HG02943 (cell line): Measurements from ENCODE around the gene NECAP2.
"Not testable (repeated sequence)": the region's sequence is repeated elsewhere in the genome, so short reads cannot be mapped to it uniquely, and the experiment has no call there.

Experiments used
- ATAC-seq: cut with Tn5 transposase; IDR thresholded peaks from one replicate; pipeline ENCODE4 v1.9.1; 2021; ENCODE audit warnings: mild to moderate bottlenecking, low read depth, moderate library complexity; ENCODE audit not compliant: unreplicated experiment

Gene NECAP2

DNA sequence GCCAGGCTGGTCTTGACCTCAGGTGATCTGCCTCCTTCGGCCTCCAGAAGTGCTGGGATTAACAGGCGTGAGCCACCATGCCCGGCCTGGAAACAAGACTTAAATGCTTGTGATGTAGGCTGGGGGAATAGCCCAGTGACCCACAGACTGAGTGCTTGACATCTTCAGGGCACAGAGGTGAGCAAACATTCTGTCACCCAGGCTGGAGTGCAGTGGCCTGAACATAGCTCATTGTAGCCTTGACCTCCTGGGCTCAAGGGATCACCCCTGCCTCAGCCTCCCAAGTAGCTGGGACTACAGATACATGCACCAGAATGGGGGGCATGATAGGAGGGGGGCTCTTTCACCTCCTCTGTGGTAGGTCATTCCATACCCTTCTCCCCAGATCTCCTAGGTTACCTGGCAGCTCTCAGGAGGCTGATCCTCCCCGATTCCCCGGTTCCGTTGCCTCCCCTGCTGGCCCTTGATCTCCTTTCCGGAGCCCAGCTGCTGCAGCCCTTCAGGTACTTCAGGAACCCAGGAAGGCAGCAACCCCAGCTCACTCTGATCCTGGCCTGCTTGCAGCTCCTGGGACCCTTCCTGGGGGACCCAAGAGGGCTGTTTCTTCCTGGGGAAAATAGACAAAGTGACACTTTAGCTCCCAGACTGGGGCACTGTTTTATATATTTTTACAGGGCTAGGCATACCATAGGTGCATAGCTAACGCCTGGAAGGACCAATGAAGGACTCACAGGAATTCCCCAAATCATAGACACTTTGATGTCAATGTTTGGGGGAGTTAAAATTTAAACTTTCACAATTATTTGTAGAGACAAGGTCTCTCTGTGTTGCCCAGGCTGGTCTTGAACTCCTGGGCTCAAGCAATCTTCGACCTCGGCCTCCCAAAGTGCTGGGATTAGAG, 15.1 kb upstream of the NECAP2 start:
- ATAC-seq = no peak

DNA sequence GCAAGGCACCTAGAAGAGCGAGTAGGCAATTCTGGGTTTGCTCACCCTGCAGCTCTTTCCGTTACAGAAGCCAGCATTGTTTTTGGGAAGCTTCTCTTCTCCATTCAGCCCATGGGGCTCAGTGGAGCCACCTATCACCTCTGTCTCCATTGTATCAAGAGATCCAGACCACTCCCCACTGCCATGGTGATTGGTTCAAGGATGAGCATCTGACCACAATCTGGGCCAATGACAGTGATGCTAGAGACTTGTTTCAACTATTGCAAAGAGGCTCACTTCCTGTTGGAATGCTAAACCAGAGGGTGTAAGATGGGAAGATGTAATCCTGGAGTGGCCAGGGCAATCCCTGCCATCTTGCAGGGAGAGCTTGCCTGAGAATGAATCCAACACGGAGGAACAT, 9.9 kb upstream of the NECAP2 start:
- ATAC-seq = no peak

DNA sequence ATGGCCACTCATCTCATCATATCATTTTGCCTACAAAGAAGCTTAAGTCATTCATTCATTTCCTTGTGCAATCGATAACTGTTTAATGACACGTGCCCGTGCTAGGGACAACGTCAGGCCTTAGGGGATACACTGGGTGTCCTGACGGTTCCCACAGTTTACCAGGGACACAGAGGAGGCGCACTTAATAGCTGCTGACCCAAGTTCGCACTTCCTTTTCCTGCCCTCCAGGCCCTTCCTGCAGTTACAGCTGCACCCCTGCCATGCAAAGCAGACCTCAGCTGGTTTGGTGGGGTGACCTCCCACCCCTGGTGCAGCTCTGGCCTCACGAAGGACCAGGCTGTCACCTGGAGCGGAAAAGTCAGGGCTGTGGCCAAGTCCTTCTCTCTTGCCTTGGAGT, 7.5 kb upstream of the NECAP2 start:
- no peak for ATAC-seq

DNA sequence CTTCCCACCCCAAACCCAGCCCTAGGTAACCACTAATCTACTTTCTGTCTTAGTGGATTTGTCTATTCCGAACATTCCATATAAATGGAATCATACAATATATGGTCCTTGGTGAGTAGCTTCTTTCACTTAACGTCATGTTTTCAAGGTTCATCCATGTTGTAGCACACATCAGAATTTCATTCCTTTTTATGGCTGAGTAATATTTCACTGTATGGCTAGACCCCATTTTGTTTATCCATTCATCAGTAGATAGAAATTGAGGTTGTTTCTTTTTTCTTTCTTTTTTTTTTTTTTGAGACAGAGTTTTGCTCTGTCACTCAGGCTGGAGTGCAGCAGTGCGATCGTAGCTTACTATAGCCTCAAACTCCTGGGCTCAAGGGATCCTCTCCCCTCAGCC, 6.5 kb upstream of the NECAP2 start:
- ATAC-seq = no peak

DNA sequence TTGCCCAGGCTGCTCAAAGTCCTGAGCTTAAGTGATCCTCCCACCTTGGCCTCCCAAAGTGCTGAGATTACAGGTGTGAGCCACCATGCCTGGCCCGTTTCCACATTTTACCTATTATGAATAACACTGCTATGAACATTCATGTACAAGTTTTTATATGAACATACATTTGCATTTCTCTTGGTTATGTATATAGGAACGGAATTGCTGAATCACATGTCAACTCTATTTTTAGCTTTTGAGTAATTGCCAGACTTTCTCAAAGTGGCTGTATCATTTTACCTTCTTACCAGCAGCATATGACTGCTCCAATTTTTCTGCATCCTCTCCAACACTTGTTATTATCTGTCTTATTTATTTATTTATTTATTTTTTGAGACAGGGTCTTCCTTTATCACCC, 6.0 kb upstream of the NECAP2 start:
- no peak for ATAC-seq

DNA sequence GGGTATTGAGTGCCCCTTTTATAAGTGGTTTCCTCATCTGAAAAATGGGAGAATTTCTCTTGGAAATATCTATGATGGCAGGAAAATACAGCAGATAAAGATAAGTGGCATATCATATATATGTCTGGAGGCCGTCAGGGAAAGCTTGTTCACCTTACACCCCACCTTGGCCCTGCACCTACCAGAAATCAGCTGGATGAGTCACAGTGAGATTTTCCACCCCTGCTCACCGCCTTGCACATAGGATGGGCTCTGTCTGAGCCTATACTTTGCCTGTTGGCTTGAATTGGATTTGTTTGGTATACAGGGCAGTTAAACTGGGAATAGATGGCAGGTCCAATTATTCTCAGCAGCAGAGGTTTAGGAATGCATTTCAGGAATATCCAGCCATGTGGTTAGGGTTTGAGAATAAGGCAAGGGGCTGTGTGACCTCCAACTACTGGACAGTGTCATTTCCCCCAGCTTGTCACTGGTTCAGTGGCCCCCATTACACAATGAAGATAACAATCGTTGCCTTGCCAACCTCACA, 3.5 kb upstream of the NECAP2 start, which contains the start of gene SPATA21:
Gene SPATA21 (minus strand): TSS at position 479 of the 529 bp plus-strand sequence. CDS start 6,053 bp downstream, outside the sequence.
- ATAC-seq = no peak

DNA sequence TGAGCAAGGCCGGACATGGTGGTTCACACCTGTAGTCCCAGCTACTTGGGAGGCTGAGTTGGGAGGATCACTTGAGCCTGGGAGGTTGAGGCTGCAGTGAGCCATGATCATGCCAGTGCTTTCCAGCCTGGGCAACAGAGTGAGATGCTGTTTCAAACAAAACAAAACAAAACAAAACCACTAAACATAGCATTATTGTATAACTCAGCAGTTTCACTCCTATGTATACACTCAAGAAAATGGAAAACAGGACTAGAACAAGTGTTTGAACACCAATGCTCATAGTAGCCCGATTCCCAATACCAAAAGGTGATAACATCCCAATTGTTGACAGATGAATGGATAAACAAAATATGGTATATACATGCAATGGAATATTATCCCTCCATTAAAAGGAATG, 2.0 kb upstream of the NECAP2 start:
- no peak for ATAC-seq

DNA sequence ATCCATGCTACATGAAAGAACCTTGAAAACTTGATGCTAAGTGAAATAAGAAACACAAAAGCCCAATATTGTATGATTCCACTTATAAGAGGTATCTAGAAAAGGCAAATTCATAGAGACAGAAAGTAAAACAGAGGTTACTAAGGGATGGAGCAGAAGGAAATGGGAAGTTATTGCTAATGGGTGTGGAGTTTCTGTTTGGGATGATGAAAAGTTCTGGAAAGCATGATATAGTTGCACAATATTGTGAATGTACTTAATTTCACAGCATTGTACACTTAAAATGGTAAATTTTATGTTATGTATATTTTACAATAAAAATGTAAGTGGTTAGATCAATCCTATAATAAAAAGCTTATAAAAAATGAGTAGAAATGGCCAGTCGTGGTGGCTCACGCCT, 1.6 kb upstream of the NECAP2 start:
- ATAC-seq = no peak

DNA sequence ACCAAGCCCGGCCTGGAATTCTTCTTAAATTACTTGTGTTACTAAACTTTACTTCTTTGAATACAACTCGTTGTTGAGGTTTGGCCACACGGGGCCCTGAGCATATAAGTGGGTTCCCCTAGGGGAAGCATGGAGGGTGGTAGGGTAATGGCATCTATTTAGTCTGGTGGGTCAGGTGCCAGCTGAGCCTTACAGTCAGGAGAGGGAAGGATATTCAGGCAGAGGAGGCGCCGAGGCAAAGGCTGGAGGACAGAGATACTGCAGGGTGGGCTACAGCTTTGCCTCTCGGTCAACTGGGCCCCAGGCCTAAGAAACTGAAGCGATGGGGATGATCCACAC, 424 bp upstream of the NECAP2 start:
- peak; percentile 27 for ATAC-seq

DNA sequence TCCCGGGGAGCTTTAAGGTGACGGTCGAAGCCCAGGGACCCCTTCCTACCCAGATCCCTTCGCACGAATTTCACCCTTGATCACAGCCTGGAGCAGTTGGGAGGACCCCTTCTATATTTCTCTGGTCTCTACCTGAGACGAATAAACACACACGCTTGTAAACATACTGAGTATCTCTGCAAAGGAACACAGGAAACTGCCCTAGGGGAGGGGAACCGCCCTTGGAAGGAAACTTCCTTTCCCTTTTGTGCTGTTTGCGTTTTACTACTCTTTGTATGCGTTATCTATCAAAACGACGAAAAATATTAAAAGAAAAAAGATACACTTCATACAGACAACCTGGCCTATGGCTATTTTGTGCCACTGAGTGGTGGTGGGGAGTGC, 750 bp downstream of the NECAP2 start:
- no peak for ATAC-seq

DNA sequence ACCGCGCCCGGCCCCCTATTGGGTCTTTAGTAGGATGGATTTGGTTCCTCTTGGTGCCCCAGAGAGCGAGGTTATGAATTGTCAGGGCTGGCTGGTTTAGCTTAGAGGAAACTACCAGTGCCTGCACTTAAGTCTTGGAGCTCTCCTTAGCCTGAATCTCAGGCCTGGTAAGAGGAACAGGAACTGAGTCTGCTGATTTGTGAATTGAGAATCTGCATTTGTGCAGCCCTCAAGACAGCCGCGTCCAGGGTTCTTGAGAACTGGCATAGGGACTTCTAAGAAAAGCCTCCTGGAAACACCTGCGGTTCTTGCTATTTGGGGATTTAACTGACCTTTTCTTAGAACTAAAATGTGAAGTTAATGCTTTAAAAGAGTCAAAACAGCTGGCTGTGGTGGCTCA, 1.7 kb downstream of the NECAP2 start:
- ATAC-seq = no peak

DNA sequence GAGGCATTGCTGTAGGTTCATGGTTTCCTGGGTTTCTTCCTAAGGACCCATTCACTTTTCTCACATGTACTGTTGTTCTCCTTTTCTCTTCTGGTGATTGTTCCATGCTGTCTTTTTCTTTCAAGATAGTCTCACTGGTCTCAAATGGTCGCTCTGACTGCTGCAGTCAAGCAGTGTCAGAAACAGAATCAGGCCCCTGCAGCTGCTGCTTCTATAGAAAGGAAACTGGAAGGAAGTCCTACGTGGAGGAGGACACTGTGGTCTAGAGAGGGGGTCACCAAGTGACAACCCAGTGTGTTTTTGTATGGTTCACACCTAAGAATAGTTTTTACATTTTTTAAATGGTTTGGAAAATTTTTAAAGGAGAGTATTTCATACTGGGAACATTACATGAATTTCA, 2.4 kb downstream of the NECAP2 start:
- no peak for ATAC-seq

DNA sequence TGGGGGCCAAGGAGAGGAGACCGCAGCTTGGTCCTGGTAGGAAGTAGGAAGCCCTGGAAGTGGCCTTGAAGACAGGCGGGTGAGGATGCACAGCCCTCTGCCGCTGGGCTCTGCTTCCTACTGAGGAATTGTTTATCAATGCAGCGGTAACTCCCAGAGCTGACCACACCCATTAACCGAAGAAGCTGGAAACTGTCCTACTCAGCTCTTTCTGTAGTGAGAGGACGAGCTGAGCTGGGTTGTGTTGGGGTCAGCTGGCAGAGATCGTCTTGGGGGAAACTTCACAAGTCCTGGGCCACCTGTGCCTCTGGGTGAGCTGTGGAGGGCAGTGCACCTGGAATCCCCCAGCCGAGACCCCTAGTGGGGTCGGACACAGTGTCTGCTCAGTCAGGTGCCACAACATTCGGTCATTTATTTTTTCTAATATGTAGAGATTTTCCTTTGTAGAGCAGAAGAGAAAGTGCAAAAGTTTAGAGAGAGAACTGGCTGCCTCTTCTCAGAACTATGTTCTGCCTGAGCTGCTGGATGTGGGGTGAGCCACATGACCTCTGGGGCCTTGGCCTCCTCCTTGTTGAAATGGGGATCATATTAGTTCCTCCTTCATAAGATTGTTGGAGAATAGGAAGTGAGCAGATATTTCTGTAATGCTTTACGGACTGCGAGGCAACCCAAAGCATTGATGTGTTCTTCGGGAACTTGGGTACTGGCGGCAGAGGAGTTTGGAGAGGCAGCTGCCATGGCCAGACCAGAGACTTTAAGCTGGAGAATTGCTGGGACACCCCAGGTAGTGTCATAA, 3.6 kb downstream of the NECAP2 start:
- no peak for ATAC-seq

DNA sequence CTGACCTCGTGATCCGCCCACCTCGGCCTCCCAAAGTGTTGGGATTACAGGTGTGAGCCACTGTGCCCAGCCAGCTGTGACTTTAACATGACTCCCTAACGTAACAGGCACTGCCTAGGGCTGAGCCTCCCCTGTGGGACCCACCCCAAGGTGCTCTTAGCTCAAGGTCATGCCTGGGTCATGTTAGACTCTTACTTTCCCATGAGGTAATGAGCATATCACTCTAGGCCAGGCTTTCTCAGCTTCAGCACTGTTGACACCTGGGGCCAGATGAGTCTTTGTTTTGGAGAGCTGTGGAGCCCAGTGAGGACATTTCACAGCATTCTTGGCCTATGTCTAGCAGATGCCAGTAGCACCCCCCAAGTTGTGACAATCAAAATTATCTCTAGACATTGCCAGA, 4.5 kb downstream of the NECAP2 start:
- no peak for ATAC-seq

DNA sequence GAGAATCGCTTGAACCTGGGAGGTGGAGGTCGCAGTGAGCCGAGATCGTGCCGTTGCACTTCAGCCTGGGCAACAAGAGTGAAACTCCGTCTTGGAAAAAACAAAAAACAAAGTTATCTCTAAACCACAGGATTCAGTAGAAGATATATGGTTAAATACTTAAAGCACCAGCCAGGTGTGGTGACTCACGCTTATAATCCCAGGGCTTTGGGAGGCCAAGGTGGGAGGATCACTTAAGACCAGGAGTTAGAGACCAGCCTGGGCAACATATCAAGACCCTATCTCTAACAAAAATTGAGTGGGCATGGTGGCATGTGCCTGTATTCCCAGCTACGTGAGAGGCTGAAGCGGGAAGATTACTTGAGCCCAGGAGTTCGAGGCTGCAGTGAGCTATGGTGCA, 5.6 kb downstream of the NECAP2 start:
- ATAC-seq = no peak

DNA sequence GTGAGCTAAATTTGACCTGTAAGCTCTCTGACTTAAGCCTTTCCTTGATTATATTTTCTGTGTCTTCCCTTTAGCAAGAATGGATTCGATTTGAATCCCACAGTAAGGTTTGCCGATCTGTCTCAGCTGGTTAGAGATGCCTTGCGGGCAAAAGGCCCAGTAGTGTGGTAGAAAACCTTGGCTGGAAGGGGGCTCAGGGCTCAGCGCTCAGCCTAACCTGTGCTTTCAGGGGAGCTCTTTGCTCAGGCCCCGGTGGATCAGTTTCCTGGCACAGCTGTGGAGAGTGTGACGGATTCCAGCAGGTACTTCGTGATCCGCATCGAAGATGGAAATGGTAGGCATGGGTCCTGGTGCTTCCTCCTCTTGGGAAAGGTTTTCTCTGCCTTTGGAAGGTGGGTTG, 7.1 kb downstream of the NECAP2 start:
- ATAC-seq = no peak

DNA sequence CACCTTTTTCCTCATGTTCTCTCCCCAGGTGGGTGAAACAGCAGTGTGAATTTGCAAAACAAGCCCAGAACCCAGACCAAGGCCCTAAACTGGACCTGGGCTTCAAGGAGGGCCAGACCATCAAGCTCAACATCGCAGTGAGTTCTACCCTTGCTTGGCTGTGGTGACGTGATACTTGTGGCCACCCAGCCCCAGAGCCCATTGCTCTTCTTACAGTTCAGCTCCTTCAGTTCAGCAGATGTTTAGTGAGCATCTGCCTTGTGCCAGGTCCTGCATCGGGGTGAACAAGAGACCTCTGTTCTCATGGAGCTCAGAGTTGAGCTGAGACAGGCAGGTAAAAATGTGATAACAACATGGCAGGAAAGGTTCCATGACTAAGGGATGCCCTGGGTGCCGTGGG, 8.5 kb downstream of the NECAP2 start:
- ATAC-seq = no peak

DNA sequence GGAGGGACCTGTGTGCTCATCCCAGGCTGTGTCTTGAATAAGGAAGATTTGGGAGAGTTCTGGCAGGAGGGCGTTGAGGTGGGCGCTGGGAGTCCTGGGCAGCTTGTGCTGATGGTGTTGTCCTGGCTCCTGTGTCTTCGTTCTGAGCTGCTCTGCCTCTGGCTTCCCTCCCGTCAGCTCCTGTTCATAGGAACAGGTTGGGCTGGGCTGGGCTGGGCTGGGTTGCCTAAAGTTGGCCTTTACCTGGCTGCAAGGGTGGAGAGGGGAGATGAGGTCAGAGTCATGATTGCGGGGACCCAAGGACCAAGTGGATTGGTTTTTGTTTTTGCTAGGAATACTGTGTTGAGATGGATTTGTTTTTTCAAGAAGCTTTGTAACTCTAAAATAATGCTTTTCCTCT, 9.1 kb downstream of the NECAP2 start:
- ATAC-seq = no peak

DNA sequence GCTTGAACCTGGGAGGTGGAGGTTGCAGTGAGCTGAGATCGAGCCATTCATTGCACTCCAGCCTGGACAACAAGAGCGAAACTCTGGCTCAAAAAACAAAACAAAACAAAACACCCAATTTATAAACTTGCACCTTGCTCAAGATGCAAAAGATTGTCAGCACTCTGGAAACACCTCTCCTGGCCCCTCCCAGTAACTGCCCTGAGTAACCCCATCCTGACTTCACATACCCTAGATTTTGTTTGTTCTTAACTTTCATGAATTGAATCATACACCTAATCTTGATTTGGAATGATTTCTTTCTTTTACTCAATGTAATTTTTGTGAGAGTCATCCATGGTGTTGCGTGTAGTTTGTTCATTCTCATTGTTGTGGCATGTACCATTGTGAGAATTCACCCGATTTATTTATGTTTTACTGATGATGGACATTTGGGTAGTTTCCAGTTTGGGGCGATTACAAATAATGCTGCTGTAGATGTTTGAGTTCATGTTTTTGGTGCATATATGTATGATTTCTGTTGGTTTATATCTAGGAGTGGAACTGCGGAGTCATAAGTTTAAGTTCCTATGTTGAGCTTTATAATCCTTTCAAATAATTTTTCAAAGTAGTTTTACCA, 10.4 kb downstream of the NECAP2 start:
- no peak for ATAC-seq

DNA sequence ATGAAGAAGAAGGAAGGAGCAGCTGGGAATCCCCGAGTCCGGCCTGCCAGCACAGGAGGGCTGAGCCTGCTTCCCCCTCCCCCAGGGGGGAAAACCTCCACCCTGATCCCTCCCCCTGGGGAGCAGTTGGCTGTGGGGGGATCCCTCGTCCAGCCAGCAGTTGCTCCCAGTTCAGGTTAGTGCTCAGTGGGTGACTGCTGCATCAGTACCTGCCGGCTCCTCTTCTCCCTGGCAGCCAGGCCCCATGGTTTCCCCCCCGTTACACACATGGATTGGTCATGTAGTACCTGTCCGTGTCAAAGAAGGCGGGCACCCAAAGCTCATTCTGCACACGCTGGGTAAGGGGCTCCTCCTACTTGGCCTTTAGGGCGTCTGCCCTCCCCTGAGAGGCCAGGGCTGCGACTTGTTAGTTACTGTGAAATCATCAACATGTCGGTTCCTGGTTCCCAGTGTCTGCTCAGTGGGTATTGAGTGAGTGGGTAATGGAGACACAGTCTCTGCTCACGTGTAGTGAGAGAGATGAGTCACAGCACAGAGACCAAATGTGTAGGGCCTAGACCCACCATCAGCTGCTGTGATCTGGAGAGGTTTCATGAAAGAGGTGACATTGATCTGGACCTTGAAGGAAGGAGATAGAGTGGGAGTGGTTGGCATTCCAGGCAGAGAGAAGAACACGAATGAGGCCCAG, 11.5 kb downstream of the NECAP2 start:
- ATAC-seq = no peak

DNA sequence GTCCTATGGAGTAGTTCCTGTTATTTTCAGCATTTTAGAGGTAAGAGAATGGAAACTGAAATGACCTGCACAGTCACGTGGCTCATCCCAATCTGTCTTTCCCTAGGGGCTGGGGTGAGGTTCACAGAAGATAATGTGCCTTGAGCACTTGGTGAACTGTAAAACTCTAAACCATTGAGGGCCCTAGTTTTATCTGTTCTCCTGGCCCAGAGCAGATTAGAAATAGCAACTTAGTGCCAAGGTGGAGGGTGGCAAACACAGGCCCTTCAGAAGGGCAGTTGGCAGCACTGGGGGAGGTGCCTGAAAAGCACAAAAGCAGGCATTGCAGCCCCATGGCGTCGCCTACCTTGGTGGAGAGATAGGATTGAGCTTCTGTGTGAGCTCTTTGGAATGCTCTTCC, 14.4 kb downstream of the NECAP2 start:
- not testable (repeated sequence) for ATAC-seq
